22Rv1 (cell line): Measurements from ENCODE around the gene PLAU.

Experiments used
- CTCF ChIP-seq: fragments of 450-650 bp; IDR thresholded peaks from 2 replicates; pipeline ENCODE4 v1.5.1; 2017; ENCODE audit warnings: mild to moderate bottlenecking
- ZFX ChIP-seq: fragments of 450-650 bp; IDR thresholded peaks from 2 replicates; pipeline ENCODE4 v1.6.1; 2017; ENCODE audit warnings: antibody characterized with exemption, borderline replicate concordance

GRCh38 chr10:73867126-73867807 lies 43.7 kb upstream of the PLAU start:
- TF ChIP-seq CTCF (no peak), ZFX (no peak)
